HG03159 (cell line): ENCODE data around the gene RBM10.

ENCODE experiments used
- ATAC-seq: cut with Tn5 transposase; IDR thresholded peaks from one replicate; pipeline ENCODE4 v1.9.1; 2021; ENCODE audit warnings: mild to moderate bottlenecking, moderate library complexity; ENCODE audit not compliant: unreplicated experiment

Gene RBM10

GRCh38 chrX:47194194-47194787 is 49.3 kb downstream of the RBM10 start:
- ATAC-seq: no peak

GRCh38 chrX:47196098-47196497 is 51.1 kb downstream of the RBM10 start:
- ATAC-seq: no peak

- no peak for ATAC-seq
Measured at GRCh38 chrX:47197526-47197925, 52.5 kb downstream of the RBM10 start.

- no peak for ATAC-seq
Measured at GRCh38 chrX:47198026-47198686, 53.1 kb downstream of the RBM10 start.

GRCh38 chrX:47198687-47199080 is 53.7 kb downstream of the RBM10 start:
- ATAC-seq: no peak

GRCh38 chrX:47199286-47199685 is 54.3 kb downstream of the RBM10 start:
- no peak for ATAC-seq

GRCh38 chrX:47200385-47201150 is 55.5 kb downstream of the RBM10 start:
- ATAC-seq: no peak

- ATAC-seq: no peak
Measured at GRCh38 chrX:47201345-47201944, 56.4 kb downstream of the RBM10 start.

- no peak for ATAC-seq
Measured at GRCh38 chrX:47202316-47202715, 57.3 kb downstream of the RBM10 start.

- ATAC-seq: no peak
Measured at GRCh38 chrX:47202877-47203276, 57.9 kb downstream of the RBM10 start.

GRCh38 chrX:47204970-47205369 is 59.9 kb downstream of the RBM10 start:
- no peak for ATAC-seq

GRCh38 chrX:47206316-47206715 is 61.3 kb downstream of the RBM10 start:
- no peak for ATAC-seq

GRCh38 chrX:47208108-47208507 is 63.1 kb downstream of the RBM10 start:
- ATAC-seq: no peak

GRCh38 chrX:47209508-47210238 is 64.7 kb downstream of the RBM10 start:
- ATAC-seq: no peak

- no peak for ATAC-seq
Measured at GRCh38 chrX:47210661-47211425, 65.8 kb downstream of the RBM10 start.

GRCh38 chrX:47212381-47213293 is 67.6 kb downstream of the RBM10 start:
- ATAC-seq: no peak

- no peak for ATAC-seq
Measured at GRCh38 chrX:47214435-47215077, 69.5 kb downstream of the RBM10 start.

GRCh38 chrX:47215291-47215900 is 70.4 kb downstream of the RBM10 start:
- no peak for ATAC-seq
